RWPE2 (cell line): Measurements from ENCODE around the gene ZBTB8A.
"Not testable (repeated sequence)": the region's sequence is repeated elsewhere in the genome, so short reads cannot be mapped to it uniquely, and the experiment has no call there.

Experiments
- ATAC-seq: fragments of 200-7000 bp; cut with Tn5 transposase; 3 replicates; pipeline ENCODE4 v1.9.1; 2021; ENCODE audit warnings: low read depth
- DNase-seq: peaks from one replicate; pipeline ENCODE4 v3.0.0-alpha.2; 2020; ENCODE audit warnings: low spot score
- H3K27ac ChIP-seq: fragments of 450-650 bp; 2 replicates; pipeline ENCODE4 v1.5.1; 2017; ENCODE audit warnings: mild to moderate bottlenecking; ENCODE audit not compliant: poor library complexity, severe bottlenecking
- H3K27me3 ChIP-seq: fragments of 250-450 bp; sonication (Bioruptor Pico); 2 replicates; pipeline ENCODE4 v1.5.1; 2021; ENCODE audit warnings: mild to moderate bottlenecking, moderate library complexity; ENCODE audit not compliant: insufficient read depth, poor library complexity, severe bottlenecking
- H3K36me3 ChIP-seq: fragments of 250-450 bp; sonication (Bioruptor Pico); 2 replicates; pipeline ENCODE4 v1.5.1; 2020; ENCODE audit warnings: low read depth, mild to moderate bottlenecking, moderate library complexity
- H3K4me1 ChIP-seq: fragments of 250-450 bp; sonication (Bioruptor Pico); 2 replicates; pipeline ENCODE4 v1.5.1; 2021; ENCODE audit warnings: mild to moderate bottlenecking, moderate library complexity; ENCODE audit not compliant: insufficient read depth, poor library complexity, severe bottlenecking
- H3K4me3 ChIP-seq: fragments of 250-450 bp; sonication (Bioruptor Pico); 2 replicates; pipeline ENCODE4 v1.5.1; 2021; ENCODE audit warnings: mild to moderate bottlenecking, moderate library complexity; ENCODE audit not compliant: severe bottlenecking
- H3K9me3 ChIP-seq: fragments of 250-450 bp; sonication (Bioruptor Pico); 2 replicates; pipeline ENCODE4 v1.5.1; 2021; ENCODE audit warnings: mild to moderate bottlenecking, moderate library complexity; ENCODE audit not compliant: severe bottlenecking
- TF ChIP-seq, protein P1 (sequence below): fragments of 450-650 bp; IDR thresholded peaks from one replicate; pipeline ENCODE4 v1.5.1; 2017; ENCODE audit warnings: mild to moderate bottlenecking, moderate library complexity; ENCODE audit not compliant: poor library complexity, severe bottlenecking

The ZBTB8A gene

DNA sequence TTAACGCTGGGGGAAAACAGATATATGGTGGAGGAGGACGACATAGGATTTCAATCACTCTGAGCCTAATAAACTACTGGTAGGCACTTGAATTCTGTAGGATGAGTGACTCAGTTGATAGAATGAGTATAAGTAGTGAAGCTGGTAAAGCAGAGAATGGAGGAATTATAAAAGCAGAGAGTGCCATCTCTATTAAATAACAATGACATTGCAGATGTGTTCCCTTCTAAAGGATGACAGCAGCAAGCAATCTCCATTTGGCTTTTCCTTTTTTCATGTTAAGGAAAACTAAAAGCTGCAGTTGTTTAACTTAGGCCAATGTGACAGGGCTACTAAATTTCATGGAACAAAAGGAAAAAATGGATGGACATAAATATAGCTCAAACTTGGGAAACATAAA, 93.6 kb downstream of the ZBTB8A start:
- H3K27me3 ChIP-seq: no peaks in the 10 kb centered on the region
- no peak overlapping the region for H3K4me3 ChIP-seq
- peaks cover 44% of the 10 kb centered on the region for H3K36me3 ChIP-seq
- no peak overlapping the region for H3K27ac ChIP-seq
- H3K9me3 ChIP-seq: peaks cover 2% of the 10 kb centered on the region
- TF ChIP-seq, protein P1, sequence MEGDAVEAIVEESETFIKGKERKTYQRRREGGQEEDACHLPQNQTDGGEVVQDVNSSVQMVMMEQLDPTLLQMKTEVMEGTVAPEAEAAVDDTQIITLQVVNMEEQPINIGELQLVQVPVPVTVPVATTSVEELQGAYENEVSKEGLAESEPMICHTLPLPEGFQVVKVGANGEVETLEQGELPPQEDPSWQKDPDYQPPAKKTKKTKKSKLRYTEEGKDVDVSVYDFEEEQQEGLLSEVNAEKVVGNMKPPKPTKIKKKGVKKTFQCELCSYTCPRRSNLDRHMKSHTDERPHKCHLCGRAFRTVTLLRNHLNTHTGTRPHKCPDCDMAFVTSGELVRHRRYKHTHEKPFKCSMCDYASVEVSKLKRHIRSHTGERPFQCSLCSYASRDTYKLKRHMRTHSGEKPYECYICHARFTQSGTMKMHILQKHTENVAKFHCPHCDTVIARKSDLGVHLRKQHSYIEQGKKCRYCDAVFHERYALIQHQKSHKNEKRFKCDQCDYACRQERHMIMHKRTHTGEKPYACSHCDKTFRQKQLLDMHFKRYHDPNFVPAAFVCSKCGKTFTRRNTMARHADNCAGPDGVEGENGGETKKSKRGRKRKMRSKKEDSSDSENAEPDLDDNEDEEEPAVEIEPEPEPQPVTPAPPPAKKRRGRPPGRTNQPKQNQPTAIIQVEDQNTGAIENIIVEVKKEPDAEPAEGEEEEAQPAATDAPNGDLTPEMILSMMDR: no peak
- ATAC-seq (no peak), DNase-seq (no peak)
- no peaks in the 10 kb centered on the region for H3K4me1 ChIP-seq

DNA sequence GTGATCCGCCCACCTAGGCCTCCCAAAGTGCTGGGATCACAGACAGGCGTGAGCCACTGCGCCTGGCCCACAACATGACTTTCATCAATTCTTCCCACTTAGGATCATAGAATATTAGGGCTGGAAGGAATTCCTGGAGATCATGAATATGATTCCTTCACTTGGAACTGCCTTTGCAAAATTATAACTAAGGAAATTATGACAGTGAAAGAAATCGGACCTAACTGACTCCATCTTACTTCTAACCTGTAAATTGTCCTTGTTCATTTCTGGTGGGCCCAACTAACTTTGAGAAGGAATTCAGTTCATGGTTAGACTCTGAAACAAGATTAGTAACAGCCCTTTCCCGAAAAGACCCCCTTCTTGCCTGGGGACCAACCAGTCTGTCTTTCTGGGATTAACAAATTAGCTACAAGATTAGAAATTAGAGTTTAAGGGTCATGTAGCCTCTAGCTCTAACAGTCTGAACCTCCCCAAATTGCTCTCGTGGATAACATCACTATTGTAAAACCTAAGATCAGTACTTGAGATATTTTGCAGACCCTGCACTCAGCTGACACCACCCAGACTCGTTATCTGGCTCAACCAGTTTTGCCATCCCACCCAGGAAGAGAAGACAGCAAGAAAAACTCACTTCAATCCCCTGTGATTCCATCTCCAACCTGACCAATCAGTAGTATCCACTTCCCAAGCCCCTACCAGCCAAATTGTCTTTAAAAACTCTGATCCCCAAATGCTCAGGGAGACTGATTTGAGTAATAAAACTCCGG, 96.5 kb downstream of the ZBTB8A start:
- Histone ChIP-seq H3K36me3 (peaks cover 44% of the 10 kb centered on the region), H3K27ac (no peak overlapping the region), H3K27me3 (no peaks in the 10 kb centered on the region), H3K9me3 (peaks cover 2% of the 10 kb centered on the region), H3K4me3 (no peak overlapping the region), H3K4me1 (no peaks in the 10 kb centered on the region)
- TF ChIP-seq, protein P1: no peak
- no peak for DNase-seq
- ATAC-seq: no peak

DNA sequence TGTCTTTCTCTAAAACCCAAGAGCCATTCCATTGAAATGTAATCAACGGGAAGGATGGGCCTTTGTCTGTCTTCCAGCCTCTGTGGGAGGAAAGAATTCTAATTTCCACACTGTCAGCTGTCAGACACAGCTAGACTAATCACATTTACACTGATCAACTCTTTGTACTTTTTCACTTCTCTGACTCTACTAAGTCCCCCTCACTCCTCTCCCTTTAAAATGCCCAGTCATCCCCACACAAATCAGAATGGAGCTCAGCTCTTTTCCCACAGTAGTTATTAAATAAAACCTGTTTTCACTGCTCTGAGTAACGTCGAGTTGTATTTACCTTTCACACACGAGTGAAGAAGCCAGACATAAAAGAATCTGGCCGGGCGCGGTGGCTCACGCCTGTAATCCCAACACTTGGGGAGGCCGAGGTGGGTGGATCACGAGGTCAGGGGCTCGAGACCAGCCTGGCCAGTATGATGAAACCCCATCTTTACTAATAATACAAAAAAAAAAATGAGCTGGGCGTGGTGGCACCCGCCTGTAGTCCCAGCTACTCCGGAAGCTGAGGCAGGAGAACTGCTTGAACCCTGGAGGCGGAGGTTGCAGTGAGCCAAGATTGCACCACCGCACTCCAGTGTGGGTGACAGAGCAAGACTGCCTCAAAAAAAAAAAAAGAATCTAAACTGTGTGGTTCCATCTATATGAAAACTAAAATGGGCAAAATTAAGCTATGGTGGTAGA, 97.9 kb downstream of the ZBTB8A start:
- H3K27ac ChIP-seq: no peak overlapping the region
- ATAC-seq: no peak

DNA sequence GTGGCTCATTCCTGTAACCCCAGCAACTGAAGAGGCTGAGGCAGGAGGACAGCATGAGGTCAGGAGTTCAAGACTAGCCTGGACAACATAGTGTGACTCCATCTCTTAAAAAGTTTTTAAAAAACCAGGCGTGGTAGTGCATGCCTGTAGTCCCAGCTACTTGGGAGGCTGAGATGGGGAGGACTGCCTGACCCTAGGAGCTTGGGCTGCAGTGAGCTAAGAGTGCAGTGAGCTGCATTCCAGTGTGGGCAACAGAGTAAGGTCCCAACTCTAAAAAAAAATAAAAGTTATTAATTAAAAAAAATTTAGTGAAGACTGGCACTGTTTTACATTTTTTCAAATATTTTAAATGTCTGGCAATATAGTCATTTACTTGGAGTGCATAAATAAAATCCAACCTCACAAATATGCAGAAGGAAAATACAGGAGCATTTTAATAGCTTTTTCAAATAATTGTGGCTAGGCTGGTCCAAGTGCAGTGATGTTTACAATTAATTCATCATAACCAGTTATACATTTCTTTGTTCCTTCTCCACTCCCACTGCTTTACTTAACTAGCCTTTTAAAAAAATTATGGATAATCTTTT, 100.4 kb downstream of the ZBTB8A start:
- Histone ChIP-seq H3K36me3 (peaks cover 13% of the 10 kb centered on the region; the same call in 1 of the 2 replicates), H3K4me1 (no peaks in the 10 kb centered on the region), H3K27ac (no peak overlapping the region), H3K4me3 (no peak overlapping the region), H3K9me3 (no peaks in the 10 kb centered on the region), H3K27me3 (no peaks in the 10 kb centered on the region)
- TF ChIP-seq, protein P1: no peak
- no peak for ATAC-seq
- no peak for DNase-seq

More for the DNA sequence above, 97.9 kb downstream of the ZBTB8A start:
- H3K9me3 ChIP-seq: peaks cover 2% of the 10 kb centered on the region
- H3K27me3 ChIP-seq: no peaks in the 10 kb centered on the region
- no peak overlapping the region for H3K4me3 ChIP-seq
- no peak for DNase-seq
- TF ChIP-seq, protein P1: no peak
- H3K4me1 ChIP-seq: no peaks in the 10 kb centered on the region
- peaks cover 36% of the 10 kb centered on the region for H3K36me3 ChIP-seq

DNA sequence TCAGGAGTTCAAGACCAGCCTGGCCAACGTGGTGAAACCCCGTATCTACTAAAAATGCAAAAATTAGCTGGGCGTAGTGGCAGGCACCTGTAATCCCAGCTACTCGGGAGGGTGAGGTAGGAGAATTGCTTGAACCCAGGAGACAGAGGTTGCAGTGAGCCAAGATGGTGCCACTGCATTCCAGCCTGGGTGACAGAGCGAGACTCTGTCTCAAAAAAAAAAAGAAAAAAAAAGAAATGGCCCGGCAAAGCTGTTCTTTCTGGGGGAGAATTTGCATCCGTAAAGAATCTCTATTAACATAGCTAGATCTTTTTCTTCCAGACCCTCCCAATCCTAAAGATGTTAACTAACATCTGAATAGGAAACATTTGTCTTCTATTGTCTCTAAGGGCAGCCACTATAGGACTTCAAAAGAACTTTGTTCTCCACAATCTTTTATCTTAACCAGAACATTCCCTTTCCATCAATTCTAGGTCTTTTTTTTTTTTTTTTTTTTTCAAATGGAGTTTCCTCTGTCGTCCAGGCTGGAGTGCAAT, 103.1 kb downstream of the ZBTB8A start:
- H3K9me3 ChIP-seq, ATAC-seq, H3K4me3 ChIP-seq, DNase-seq, H3K27me3 ChIP-seq, H3K27ac ChIP-seq, H3K4me1 ChIP-seq: not testable (repeated sequence)
- H3K36me3 ChIP-seq: peaks cover 20% of the 10 kb centered on the region
